ENCODE data around the gene SPCS2.
"Not testable (repeated sequence)": the region's sequence is repeated elsewhere in the genome, so short reads cannot be mapped to it uniquely, and the experiment has no call there.

SPCS2 gene

DNA sequence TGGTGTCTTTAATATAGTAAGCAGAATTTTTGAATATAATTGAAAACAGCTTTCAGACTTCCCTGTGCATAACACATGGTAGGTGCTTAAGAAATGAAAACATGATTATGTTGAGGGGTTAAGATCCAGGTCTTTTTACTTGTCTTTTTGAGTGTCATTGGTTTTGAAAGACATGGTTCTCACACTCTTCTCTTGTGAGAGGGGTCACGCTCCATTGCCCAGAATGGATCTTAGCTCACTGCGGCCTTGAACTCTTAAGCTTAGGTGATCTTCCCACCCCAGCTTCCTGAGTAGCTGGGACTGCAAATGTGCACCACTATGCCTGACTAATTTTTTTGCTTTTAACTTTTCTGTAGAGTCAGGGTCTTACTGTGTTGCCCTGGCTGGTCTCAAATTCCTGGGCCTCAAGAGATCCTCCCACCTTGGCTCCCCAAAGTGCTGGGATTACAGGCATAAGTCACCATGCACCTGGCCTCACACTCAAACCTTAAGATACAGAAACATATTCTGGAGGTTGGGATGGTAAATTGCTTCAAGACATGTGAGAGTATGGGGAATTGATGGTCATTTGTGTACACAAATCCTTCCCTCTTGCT lies 1.4 kb downstream of the SPCS2 start:
- DNase-seq: no peak

DNA sequence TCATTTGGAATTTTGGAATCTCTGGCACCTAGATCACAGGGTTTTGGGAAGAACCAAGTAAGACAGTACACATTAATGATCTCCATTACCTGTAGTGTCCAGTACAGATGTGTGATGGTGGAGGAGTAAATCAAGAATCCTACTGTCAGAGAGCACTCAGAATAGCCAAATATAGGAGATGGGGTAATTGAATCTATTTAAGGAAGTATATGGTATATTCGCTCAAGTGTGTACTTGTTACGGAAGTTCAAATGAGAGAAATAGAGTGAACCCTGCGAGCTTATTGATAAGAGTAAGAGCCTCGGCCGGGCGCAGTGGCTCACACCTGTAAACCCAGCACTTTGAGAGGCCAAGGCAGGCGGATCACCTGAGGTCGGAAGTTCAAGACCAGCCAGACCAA lies 2.2 kb downstream of the SPCS2 start:
- no peak for DNase-seq

- no peak for DNase-seq
These were observed 3.7 kb downstream of the SPCS2 start for GRCh38 chr11:74952752-74953151.

- DNase-seq: no peak
These were observed 4.4 kb downstream of the SPCS2 start for GRCh38 chr11:74953451-74953850.

GRCh38 chr11:74954199-74954598 lies 5.1 kb downstream of the SPCS2 start:
- DNase-seq: no peak

GRCh38 chr11:74956397-74957015 lies 7.4 kb downstream of the SPCS2 start:
- DNase-seq: no peak

DNA sequence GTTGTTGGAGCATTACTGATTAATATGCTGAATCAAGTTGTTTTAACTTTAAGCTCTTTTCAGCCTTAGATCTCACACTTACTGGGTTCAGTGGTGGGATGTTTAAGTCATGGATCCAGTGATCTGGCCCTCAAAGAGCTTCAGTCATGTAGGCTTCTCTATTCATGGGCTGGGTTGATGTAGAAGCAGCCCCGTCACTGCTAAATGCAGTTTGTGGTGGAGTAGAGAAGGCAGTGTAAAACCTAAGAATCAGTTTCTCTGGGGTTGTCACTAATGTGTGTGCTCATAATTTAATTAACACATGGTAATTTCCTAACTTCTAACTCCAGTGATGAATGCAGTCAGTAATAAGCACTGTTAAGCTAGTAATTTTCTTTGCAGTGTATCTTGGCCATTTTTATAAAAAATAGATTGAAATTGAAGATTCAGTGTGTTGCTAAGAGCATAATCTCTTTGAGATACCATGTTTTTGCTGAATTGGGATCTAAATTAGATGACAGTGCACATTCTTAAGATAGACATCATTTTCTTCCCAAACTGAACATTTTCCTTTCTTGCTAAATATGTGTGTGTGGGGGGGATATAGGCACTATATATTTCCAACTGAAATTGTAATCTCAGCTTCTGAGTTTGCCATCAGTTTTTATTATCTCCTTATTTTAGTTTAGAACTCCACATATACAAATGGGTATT lies 9.0 kb downstream of the SPCS2 start:
- no peak for DNase-seq

DNA sequence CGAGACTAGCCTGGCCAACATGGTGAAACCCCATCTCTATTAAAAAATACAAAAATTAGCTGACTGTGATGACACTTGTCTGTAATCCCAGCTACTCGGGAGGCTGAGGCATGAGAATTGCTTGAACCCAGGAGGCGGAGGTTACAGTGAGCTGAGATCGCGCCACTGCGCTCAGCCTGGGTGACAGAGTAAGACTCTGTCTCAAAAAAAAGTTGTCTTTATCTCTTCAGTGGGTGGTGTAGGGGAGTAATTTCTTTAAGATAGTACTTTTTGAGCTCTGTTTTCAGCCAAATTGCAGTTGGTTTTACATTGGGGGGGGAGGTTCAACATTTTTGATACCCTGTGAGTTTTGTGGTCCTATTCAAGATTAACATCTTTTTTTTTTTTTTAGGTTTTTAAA lies 11.1 kb downstream of the SPCS2 start:
- not testable (repeated sequence) for DNase-seq

DNA sequence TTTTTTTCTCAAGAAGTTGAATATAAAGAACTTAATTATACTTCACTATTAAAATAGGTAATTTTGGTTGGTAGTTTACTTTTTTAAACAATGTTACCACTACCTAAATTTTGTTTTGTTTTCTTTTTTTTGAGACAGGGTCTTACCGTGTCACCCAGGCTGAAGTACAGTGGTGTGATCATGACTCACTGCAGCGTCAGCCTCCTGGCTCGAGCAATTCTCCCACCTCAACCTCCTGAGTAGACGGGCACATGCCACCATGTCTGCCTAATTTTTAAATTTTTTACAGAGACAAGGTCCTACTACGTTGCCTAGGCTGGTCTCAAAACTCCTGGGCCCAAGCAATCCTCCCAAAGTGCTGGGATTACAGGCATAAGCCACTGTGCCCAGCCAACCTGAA lies 17.6 kb downstream of the SPCS2 start:
- no peak for DNase-seq

DNA sequence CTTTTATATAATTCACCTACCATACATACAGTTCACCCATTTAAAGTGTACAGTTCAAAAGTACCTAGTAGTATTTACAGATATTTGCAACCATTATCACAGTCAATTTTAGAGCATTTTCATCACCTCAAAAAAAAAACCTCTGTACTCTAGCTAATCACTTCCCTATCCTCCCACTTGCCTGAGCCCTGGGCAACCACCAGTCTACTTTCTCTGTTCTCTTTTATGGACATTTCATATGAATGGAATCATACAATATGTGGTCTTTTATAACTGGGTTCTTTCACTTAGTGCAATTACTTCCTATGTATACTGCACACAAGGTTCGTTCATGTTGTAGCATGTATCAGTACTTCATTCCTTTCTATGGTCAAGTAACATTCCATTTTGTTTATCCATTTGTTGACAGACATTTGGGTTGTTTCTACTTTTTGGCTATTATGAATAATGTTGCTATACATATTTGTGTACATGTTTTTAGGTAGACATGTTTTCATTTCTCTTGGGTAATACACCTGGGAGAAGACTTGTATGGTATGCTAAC lies 21.9 kb downstream of the SPCS2 start:
- DNase-seq: no peak

DNA sequence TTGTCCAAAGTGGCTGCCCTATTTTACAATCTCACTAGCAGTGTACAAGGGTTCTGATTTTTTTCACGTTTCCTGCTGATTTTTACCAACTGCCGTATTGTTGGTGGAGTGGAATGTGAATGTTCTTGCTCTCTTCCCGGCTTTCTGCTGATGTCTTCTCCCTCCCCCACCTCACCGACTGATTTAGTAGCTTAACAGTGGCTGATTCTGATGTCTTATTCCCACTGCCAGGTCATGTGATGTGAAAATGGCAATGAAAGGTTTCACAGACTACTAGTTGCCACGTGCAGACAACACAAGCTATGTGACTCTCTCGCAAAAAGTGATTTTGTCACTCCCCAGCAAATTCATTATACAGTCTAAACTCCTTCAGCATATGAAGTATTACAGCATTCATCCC lies 22.4 kb downstream of the SPCS2 start:
- no peak for DNase-seq

DNA sequence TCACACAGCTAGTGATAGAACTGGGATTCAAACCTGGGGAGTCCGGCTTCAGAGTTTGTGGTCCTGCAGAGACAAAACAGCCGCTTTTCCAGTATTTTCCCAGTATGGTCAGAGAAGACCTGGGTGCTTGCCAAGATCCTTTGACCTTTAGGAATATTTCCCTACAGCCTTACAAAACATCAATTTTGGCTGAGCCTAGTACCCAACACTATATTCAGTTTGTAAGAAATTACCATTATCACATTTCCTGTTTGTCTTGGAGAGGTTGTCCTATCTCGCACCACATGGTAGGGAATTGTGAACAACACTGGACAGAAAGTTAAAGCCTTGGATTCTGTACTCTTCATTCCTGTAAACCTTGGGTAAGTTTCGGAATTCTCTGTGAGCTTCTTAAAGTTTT lies 29.0 kb downstream of the SPCS2 start:
- no peak for DNase-seq

GRCh38 chr11:74980634-74981033 lies 31.6 kb downstream of the SPCS2 start:
- no peak for DNase-seq

GRCh38 chr11:74981888-74982287 lies 32.8 kb downstream of the SPCS2 start:
- no peak for DNase-seq

DNA sequence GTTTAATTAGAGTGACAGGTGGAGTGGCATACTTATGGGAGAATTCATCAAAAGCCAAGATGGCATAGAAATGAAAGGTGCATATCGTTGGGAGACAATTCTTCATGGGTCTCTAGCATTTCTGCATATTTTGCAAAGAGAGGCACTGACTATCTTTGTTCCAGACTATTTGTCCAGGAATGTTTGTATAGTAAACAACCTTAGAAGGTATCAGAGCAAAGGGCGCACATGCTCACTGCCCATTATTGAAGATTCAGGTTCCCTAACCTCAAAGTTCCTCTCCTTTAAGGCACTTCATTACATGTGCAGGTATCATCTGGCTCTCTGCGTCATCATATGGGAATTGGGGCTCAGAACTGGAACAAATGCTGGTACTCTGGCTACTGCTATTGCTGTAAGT lies 35.0 kb downstream of the SPCS2 start:
- DNase-seq: no peak

DNA sequence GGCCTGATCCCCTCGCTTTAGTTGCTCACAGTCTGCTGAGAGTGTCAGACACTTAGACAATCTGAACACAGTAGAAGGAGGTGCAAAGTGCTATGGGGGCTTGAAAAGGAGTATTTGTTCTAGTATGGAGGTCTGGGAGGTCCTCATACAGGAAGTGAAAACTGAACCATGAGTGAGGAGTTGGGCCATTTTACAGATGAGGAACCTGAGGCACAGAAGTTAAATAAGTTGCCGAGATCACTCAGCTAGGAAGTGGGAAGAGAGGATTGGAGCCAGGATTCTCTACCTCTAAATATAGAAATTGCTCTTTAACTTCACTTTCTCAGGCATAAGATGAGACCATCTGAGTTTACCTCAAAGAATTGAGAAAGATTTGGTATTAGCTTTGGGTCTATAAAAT lies 35.7 kb downstream of the SPCS2 start:
- no peak for DNase-seq

- peak; percentile 93 for DNase-seq
These were observed 39.6 kb downstream of the SPCS2 start, which contains the start of gene NEU3 for GRCh38 chr11:74988541-74989259. Gene NEU3, plus strand, starts transcription at chr11:74988933. Its CDS starts 128 bp downstream, at chr11:74989061.

DNA sequence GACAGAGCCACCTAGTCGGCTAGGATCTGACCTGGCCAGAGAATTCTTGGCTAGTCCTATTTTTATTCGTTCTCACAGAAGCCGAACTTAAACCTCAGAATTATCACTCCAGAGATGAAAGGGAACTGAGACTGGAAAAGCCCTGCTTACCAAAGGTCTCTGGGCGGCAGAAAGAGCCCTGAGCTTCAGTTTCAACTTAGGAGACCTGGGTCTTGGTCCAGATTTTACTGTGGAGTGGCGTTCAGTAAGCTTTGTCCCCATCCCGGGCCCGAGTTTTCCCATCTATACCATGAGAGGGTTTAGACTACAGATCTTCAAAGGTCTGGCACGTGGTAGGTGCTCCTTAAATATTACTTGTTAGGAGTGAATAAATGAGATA lies 40.2 kb downstream of the SPCS2 start:
- no peak for DNase-seq

GRCh38 chr11:74990150-74990549 lies 41.1 kb downstream of the SPCS2 start:
- not testable (repeated sequence) for DNase-seq

DNA sequence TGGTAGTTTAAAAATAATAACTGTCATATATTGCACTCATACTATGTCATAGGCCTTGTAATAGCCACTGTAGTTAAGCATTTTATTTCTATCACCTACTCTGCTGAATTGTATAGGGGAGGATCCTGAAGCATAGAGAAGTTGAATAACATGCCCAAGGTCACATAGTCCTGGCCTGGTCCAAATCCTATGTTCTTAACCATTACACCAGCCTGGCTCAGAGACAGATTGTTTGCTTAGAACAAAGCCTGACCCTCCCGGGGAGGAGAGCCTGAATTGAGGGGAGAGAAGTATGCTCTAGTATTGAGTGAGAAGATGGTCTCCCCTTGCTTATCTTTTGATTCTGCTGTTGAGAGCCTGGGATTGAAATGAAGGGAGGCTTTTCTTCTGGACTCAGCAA lies 41.9 kb downstream of the SPCS2 start:
- DNase-seq: no peak

DNA sequence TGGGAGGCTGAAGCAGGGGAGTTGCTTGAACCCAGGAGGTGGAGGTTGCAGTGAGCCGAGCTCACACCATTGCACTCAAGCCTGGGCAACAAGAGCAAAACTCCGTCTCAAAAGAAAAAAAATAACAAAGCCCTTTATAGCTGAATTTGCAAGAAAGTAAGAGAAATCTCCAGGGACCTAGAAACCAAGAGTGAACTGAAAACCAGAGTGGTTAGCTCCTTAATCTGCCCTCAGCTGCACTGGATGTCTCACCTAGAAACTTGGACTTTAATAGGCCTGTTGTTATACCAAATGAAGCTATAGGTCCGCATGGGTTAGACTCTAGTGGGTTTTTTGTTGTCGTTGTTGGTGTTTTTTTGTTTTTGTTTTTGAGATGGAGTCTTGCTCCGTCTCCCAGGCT lies 43.8 kb downstream of the SPCS2 start:
- no peak for DNase-seq

- DNase-seq: no peak
These were observed 51.9 kb downstream of the SPCS2 start for GRCh38 chr11:75000975-75001354.

DNA sequence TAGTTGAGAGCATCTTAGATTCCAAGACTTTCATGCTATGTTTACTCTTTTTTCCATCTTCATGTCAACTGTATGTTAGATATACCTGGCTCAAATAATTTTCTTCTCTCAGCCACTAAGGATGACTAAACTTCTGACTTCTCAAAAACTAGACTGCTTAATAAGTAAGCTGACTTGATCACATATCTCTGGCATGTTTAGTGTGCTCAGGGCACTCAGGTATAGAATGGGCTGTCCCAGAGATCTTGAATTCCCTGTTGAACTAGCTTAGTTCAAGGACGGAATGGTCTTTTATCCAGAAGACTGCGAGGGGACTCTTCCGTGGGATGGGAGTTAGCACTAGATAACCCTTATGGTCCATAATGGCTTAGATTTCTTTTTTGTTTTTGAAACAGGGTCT lies 52.6 kb downstream of the SPCS2 start:
- DNase-seq: no peak

- no peak for DNase-seq
These were observed 53.5 kb downstream of the SPCS2 start for GRCh38 chr11:75002516-75002915.
